ENCODE results near the gene MAEL.

The MAEL gene

GRCh38 chr1:166969074-166969677 is 19.9 kb upstream of the MAEL start:
- Histone ChIP-seq H3K79me2 (ENCODE audit: low read length) (no peaks in the 10 kb centered on the region), H4K20me1 (ENCODE audit: insufficient read depth, low read length) (no peaks in the 10 kb centered on the region), H3K27ac (ENCODE audit: low read length) (no peak overlapping the region), H2AFZ (ENCODE audit: low read depth, low read length) (no peak overlapping the region), H3K4me1 (ENCODE audit: low read length) (peaks cover 12% of the 10 kb centered on the region), H3K27me3 (ENCODE audit: low read depth, low read length) (peaks cover 68% of the 10 kb centered on the region), H3K9ac (ENCODE audit: low read length) (no peak overlapping the region), H3K9me3 (ENCODE audit: insufficient read depth, low read length) (no peaks in the 10 kb centered on the region), H3K36me3 (replicated peaks; ENCODE audit: low read depth, low read length) (no peaks in the 10 kb centered on the region), H3K4me3 (ENCODE audit: low read length) (no peak overlapping the region), H3K4me2 (ENCODE audit: low read length) (no peak overlapping the region)
- no peak for TF ChIP-seq EZH2phosphoT487 (IDR thresholded peaks at IDR 0.05; ENCODE audit: low read depth)

GRCh38 chr1:166971252-166971651 is 17.8 kb upstream of the MAEL start:
- H3K36me3 ChIP-seq (replicated peaks; ENCODE audit: low read depth, low read length), result no peaks in the 10 kb centered on the region
- no peaks in the 10 kb centered on the region for H3K9me3 ChIP-seq (ENCODE audit: insufficient read depth, low read length)
- no peaks in the 10 kb centered on the region for H3K79me2 ChIP-seq (ENCODE audit: low read length)
- no peak overlapping the region for H2AFZ ChIP-seq (ENCODE audit: low read depth, low read length)
- H3K4me1 ChIP-seq (ENCODE audit: low read length), result peaks cover 22% of the 10 kb centered on the region
- no peak overlapping the region for H3K4me3 ChIP-seq (ENCODE audit: low read length)
- H3K4me2 ChIP-seq (ENCODE audit: low read length), result peak overlapping the region; percentile 73; the same call in 1 of the 2 replicates
- no peak overlapping the region for H3K27ac ChIP-seq (ENCODE audit: low read length)
- H4K20me1 ChIP-seq (ENCODE audit: insufficient read depth, low read length), result no peaks in the 10 kb centered on the region
- no peak overlapping the region for H3K9ac ChIP-seq (ENCODE audit: low read length)
- H3K27me3 ChIP-seq (ENCODE audit: low read depth, low read length), result peaks cover 65% of the 10 kb centered on the region
- TF ChIP-seq CTCF (IDR thresholded peaks at IDR 0.05; ENCODE audit: low read depth, low read length) (no peak), EZH2phosphoT487 (IDR thresholded peaks at IDR 0.05; ENCODE audit: low read depth) (no peak)

DNA sequence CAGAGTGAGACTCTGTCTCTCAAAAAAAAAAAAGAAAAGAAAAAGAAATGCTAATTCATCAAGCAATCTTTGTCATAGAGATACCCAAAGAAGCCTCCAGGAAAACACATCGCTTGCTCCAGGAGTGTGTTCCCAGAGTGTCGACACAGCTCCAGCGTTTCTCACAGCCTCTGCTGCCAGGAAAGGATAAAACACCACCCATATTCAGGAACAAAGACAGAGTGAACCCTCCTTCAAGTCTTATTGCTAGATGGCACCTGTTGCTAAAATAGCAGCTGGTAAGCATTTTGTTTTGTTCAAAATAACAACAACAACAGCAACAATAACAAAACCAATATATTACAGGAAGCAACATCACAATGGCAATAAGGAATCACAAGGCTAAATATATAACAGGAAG is 16.9 kb upstream of the MAEL start:
- Histone ChIP-seq H3K9ac (ENCODE audit: low read length) (no peak overlapping the region), H3K27ac (ENCODE audit: low read length) (no peak overlapping the region), H2AFZ (ENCODE audit: low read depth, low read length) (no peak overlapping the region), H3K4me1 (ENCODE audit: low read length) (peaks cover 23% of the 10 kb centered on the region), H3K79me2 (ENCODE audit: low read length) (no peaks in the 10 kb centered on the region), H3K36me3 (replicated peaks; ENCODE audit: low read depth, low read length) (no peaks in the 10 kb centered on the region), H3K9me3 (ENCODE audit: insufficient read depth, low read length) (no peaks in the 10 kb centered on the region), H3K4me3 (ENCODE audit: low read length) (no peak overlapping the region), H3K27me3 (ENCODE audit: low read depth, low read length) (peaks cover 65% of the 10 kb centered on the region), H4K20me1 (ENCODE audit: insufficient read depth, low read length) (no peaks in the 10 kb centered on the region), H3K4me2 (ENCODE audit: low read length) (no peak overlapping the region)
- TF ChIP-seq CTCF (IDR thresholded peaks at IDR 0.05; ENCODE audit: low read depth, low read length) (no peak), EZH2phosphoT487 (IDR thresholded peaks at IDR 0.05; ENCODE audit: low read depth) (no peak)

GRCh38 chr1:166972826-166973225 is 16.3 kb upstream of the MAEL start:
- no peak overlapping the region for H3K27ac ChIP-seq (ENCODE audit: low read length)
- peaks cover 71% of the 10 kb centered on the region for H3K27me3 ChIP-seq (ENCODE audit: low read depth, low read length)

More at GRCh38 chr1:166972826-166973225, 16.3 kb upstream of the MAEL start:
- Histone ChIP-seq H3K4me1 (ENCODE audit: low read length) (peaks cover 23% of the 10 kb centered on the region), H2AFZ (ENCODE audit: low read depth, low read length) (no peak overlapping the region), H3K4me3 (ENCODE audit: low read length) (no peak overlapping the region), H3K4me2 (ENCODE audit: low read length) (no peak overlapping the region), H3K79me2 (ENCODE audit: low read length) (no peaks in the 10 kb centered on the region), H3K9ac (ENCODE audit: low read length) (no peak overlapping the region), H4K20me1 (ENCODE audit: insufficient read depth, low read length) (no peaks in the 10 kb centered on the region), H3K36me3 (replicated peaks; ENCODE audit: low read depth, low read length) (no peaks in the 10 kb centered on the region), H3K9me3 (ENCODE audit: insufficient read depth, low read length) (no peaks in the 10 kb centered on the region)
- no peak for TF ChIP-seq CTCF (IDR thresholded peaks at IDR 0.05; ENCODE audit: low read depth, low read length)
- TF ChIP-seq EZH2phosphoT487 (IDR thresholded peaks at IDR 0.05; ENCODE audit: low read depth), result no peak

Measured in OCI-LY3 (cell line).